Hypothalamus (tissue), 51 donors: ENCODE measurements around the gene VKORC1L1.

Experiments used
- DNase-seq, 51 donors: peaks; one replicate each; lab custom pipeline; 2025; lab: John Stamatoyannopoulos, UW

VKORC1L1 gene

GRCh38 chr7:66007232-66007631 is 134.4 kb downstream of the VKORC1L1 start:
- no peak for DNase-seq
